Gastrocnemius medialis (tissue), 4 donors: ENCODE measurements around the gene CCNG1.

Source experiments
- POLR2A ChIP-seq, 2 donors: fragments of 450-650 bp; IDR thresholded peaks; one replicate each; pipeline ENCODE4 v1.6.1; 2017; ENCODE audit warnings: antibody characterized with exemption in 2 of 2, mild to moderate bottlenecking in 2 of 2, moderate library complexity in 2 of 2
- TF ChIP-seq, protein P1 (sequence below), 5 experiments: fragments of 450-650 bp in 3 of 5; fragments of 200-600 bp in 2 of 5; sonication (generic) in 2 of 5; IDR thresholded peaks in 4 of 5; conservative IDR thresholded peaks in 1 of 5; 1 replicate in 4 of 5; 2 replicates in 1 of 5; pipeline ENCODE4 v1.5.1; 2016 to 2019; ENCODE audit warnings: antibody characterized with exemption in 5 of 5, mild to moderate bottlenecking in 3 of 5, moderate library complexity in 3 of 5

DNA sequence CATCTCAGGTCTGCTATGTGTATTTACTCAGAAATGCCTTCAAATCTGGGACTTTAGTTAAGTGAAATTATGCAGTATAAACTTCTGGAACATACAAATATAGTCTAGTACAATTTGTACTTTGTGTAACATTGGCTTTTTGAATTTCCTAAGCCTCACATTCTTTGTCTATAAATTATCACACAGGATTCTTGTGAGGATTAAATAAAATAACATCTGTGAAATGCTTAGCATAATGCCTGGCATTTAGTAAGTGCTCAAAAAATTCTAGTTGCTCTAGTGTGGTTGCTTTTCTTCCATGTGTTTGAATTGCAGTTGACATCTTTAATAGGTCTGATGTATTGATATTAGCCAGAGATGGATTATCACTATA lies 25.7 kb downstream of the CCNG1 start:
- TF ChIP-seq, protein P1, sequence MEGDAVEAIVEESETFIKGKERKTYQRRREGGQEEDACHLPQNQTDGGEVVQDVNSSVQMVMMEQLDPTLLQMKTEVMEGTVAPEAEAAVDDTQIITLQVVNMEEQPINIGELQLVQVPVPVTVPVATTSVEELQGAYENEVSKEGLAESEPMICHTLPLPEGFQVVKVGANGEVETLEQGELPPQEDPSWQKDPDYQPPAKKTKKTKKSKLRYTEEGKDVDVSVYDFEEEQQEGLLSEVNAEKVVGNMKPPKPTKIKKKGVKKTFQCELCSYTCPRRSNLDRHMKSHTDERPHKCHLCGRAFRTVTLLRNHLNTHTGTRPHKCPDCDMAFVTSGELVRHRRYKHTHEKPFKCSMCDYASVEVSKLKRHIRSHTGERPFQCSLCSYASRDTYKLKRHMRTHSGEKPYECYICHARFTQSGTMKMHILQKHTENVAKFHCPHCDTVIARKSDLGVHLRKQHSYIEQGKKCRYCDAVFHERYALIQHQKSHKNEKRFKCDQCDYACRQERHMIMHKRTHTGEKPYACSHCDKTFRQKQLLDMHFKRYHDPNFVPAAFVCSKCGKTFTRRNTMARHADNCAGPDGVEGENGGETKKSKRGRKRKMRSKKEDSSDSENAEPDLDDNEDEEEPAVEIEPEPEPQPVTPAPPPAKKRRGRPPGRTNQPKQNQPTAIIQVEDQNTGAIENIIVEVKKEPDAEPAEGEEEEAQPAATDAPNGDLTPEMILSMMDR (IDR thresholded peaks at IDR 0.05 in 4 of 5, conservative IDR thresholded peaks at IDR 0.05 in 1 of 5): no peak
- TF ChIP-seq POLR2A (IDR thresholded peaks at IDR 0.05): no peak
